HK-2 (cell line): ENCODE data around the gene PHAF1.
A peak's percentile ranks its signal among the peaks of the same experiment; 100 is the strongest.

Experiments used
- DNase-seq: peaks from one replicate; pipeline ENCODE4 v3.0.0-alpha.2; 2018; ENCODE audit not compliant: unreplicated experiment

PHAF1 gene

DNA sequence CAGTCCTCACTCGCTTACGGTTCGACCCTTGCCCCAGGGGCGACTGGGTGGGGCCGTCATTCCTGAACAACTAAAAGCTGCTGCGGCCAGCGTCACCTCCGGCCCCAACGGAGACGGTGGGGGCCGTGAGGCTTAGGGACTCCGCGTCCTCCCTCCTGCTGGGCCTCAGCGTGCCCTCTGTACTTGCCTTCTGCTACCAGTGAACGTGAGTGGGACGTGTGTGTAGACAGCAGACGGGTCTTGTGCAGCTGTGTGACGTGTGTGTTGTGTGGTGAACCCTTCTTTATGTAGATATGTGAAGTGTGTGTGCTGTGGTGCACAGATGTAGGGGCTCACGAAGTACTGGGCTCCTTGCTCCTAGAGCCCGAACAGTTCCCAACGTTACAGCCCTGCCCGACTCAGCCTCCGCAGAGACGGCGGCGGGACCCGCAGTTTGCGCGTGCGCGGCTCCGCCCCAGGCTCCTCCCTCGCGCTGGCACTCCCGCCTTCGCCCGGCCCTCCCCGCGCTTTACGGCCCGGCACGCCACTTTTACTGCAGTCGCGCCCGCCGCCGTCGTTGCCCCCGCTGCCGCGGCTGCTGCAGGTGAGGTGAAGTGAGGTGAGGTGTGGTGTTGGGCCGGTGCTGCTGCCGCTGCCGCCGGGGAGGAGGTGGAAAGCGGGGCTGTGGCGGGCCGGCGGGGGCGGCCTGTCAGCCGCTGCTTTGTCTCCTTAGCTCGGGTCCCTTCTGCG, at the start of gene PHAF1:
PHAF1 (plus strand) TSS at position 535 of the 729 bp plus-strand sequence. CDS start 235 bp downstream, outside the sequence.
- DNase-seq: peak; percentile 95

- DNase-seq: no peak
These were observed 46.7 kb upstream of the PHAF1 start for GRCh38 chr16:67063008-67063407.

- DNase-seq: no peak
These were observed 41.5 kb upstream of the PHAF1 start for GRCh38 chr16:67068212-67068753.

DNA sequence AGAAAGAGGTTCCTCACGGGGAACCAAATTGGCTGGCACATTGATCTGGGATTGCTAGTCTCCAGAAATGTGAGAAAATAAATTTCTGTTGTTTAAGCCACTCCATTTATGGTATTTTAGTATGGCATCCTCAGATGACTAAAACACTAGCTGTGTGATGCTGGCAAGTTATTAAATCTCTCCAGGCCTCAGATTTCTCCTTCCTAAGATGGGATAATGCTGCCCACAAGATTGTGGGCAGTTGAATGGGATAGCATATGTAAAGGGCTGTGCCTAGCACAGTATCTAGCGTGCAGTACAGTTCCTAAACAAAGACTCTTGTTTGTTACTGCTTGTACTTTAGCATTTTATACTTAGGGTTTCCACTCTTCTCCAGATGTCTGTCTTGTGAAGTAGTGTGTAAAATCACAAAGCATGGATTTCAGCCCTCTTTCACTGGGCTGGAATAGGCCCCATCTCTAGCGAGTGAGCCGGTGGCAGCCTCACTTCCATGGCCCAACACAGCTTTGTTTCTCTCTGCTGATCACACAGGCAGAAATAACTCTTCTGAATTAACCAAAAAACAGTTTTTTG, 38.2 kb upstream of the PHAF1 start:
- DNase-seq: no peak

DNA sequence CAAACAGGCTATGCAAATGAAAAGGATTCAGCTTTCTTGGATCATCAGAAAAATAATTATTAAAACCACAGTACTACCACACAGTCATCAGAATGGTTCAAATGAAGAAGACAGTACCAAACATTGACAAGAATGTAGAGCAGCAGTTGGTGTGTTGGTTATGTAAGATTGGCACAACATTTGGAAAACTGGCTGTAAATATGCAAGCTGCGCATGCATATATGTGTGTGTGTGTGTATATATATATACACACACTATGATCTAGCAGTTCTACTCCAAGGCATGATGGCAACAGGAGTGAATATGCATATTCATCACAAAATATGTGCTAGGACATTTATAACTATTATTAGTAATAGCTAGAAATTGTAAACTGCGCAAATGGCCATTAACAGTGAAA, 34.4 kb upstream of the PHAF1 start:
- no peak for DNase-seq

- DNase-seq: no peak
These were observed 31.9 kb upstream of the PHAF1 start for GRCh38 chr16:67077871-67078270.

DNA sequence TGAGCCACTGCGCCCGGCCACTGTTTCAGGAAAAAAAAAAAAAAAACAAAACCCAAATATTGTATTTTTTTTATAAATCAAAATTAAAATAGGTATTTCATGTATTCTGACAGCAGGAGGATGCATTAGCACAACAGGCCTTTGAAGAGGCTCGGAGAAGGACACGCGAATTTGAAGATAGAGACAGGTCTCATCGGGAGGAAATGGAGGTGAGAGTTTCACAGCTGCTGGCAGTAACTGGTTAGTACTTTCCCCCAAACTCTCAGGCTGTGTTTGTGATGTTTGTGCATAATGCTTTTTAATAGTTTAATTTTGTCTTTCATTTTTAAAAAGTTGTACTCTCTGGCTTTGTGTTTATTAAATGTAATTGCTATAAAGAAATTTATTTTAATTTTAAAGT, 27.6 kb upstream of the PHAF1 start:
- no peak for DNase-seq

DNA sequence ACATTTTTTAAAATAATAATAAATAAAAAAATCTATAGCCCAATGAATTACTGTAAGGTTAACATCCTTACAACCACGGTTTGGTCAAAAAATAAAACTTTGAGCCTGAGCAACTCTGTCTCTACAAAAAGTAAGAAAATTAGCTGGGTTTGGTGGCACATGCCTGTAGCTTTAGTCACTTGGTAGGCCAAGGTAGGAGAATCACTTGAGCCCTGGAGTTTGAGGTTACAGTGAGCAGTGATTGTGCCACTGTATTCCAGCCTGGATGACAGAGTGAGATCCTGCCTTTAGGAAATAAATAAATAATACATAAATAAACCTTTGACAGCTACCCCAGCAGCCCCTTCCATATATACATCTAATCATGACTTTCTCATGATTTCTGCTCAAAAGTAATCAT, 26.9 kb upstream of the PHAF1 start:
- DNase-seq: no peak

DNA sequence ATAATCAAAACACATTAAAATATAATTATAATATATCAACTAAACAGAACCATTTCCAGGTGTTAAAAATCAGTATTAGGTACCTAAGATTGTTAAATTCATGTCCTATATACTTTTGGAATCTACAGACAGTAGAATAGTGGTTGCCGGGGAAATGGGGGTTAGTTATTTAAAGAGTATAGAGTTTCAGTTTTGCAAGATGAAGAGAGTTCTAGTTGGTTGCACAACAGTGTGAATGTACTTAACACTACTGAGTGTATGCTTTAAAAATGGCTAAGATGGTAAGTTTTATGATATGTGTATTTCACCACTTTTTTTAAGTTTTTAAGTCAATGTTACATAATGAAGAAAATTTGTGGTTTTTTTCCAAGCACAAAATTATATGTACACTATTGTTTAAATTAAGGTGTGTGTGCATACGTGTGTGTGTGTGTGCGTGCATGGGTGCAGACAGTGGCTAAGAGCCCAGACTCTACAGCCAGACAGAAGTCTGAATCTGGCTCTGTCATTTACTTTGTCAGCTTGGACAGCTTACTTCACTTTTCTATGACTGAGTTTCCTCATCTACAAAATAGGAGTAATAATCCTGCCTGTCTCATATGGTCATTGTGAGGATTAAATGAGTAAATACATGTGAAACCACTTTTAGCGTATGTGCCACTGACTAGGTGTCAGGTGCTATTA, 25.3 kb upstream of the PHAF1 start:
- no peak for DNase-seq

GRCh38 chr16:67086822-67087221, 22.9 kb upstream of the PHAF1 start:
- no peak for DNase-seq

DNA sequence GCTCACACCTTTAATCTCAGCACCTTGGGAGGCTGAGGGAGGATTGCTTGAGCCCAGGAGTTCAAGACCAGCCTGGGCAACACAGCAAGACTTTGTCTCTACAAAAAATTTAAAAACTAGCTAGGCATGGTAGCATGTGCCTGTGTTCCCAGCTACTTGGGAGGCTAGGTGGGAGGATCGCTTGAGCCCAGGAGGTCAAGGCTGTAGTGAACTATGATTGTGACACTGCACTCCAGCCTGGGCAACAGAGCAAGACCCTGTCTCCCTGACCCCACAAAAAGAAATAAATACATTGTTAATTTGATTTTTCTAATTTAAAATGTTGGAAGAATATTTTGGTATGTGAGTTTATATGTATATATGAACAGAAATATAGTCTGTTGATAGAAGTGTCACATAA, 22.4 kb upstream of the PHAF1 start:
- no peak for DNase-seq

- DNase-seq: no peak
These were observed 21.9 kb upstream of the PHAF1 start for GRCh38 chr16:67087803-67088202.

GRCh38 chr16:67088551-67088950, 21.2 kb upstream of the PHAF1 start:
- DNase-seq: no peak

DNA sequence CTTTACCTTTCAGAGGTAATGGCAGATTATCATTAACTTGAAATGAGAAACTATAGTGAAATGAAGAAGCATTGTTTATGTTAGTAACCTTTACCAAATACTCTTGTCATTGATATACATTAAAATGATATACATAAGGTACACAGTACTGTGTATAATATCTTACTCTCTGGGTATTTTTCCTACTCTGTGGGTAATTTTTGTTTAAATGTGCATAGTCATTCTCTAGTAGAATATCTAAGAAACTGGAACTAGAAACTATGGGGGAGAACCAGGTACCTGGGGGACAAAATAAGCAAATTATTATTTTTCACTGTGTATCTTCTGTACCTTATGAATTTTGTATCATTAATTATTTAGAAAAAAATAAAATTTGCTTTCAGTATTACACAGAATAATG, 20.6 kb upstream of the PHAF1 start:
- DNase-seq: no peak

- DNase-seq: no peak
These were observed 17.7 kb upstream of the PHAF1 start for GRCh38 chr16:67091906-67092566.

DNA sequence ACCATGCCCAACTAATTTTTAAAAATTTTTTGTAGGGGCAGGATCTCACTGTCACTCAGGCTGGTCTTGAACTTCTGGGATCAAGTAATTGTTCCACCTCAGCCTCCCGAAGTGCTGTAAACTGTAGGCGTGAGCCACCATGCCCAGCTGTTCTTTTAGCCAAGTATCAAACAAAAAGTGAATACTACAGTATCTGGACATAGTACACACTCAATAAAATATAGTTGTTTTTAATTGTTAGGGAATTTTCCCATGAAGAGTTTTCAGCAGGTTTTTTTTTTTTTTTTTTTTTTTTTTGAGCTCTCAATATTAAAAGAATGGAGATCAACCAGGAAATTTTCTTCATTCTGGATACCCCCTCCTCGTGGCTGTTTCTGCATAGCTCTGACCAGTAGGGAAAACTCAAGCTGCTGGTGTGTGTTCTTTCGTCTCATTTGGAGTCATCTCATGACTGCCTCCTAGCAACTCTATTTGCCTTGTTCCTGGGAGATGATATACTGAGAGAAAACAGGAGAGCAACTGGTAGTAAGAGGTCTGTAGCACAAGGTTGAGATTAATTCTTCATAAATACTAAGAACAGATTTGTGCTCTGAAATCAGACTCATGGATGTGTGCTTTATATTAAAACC, 16.5 kb upstream of the PHAF1 start:
- no peak for DNase-seq

DNA sequence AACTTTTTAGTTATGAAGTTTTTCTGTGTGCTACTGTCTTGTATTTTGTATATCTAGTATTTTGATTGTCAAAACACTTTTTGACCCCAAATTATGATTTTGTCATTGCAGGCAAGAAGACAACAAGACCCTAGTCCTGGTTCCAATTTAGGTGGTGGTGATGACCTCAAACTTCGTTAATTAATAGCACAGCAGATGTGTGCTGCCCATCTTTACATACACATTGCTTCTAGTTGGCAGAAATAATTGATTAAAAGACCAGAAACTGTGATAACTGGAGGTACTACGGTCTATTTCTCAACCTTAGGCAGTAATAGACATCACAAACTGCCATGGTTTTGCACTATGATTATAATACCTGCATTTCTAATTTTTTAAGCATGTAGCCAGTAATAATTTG, 11.1 kb upstream of the PHAF1 start:
- DNase-seq: no peak

DNA sequence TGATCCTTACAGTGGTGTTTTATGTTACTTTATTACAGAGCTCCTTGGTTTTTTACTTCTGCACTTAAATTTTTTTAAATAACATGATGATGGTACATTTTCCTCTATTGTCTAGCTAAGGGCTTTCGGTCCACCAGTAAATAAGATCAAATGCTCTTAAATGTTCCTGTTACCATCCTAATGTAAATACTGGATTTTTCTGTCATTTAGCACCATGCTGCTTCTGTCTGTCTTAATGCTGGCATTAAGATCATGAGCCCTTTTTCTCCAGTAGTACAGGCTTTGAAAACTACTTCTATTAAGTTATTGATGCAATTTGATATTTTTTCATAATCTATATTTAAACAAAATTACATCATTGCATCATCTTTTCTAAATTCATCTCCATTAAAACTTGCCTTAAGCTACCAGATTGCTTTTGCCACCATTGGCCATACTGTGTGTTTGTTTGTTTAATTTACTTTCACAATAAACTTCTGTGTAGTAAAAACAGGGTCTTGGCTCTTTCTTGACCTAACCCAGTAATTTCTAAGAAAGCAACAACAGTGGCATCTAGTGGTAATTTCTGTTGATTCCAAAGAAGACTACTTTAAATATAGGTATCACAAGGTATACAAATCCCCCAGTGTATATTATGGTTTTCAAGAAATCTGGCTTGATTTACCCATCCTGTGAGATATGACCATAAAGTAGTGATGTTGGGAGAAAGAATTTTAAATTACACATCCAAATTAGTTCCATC, 9.0 kb upstream of the PHAF1 start:
- DNase-seq: no peak

DNA sequence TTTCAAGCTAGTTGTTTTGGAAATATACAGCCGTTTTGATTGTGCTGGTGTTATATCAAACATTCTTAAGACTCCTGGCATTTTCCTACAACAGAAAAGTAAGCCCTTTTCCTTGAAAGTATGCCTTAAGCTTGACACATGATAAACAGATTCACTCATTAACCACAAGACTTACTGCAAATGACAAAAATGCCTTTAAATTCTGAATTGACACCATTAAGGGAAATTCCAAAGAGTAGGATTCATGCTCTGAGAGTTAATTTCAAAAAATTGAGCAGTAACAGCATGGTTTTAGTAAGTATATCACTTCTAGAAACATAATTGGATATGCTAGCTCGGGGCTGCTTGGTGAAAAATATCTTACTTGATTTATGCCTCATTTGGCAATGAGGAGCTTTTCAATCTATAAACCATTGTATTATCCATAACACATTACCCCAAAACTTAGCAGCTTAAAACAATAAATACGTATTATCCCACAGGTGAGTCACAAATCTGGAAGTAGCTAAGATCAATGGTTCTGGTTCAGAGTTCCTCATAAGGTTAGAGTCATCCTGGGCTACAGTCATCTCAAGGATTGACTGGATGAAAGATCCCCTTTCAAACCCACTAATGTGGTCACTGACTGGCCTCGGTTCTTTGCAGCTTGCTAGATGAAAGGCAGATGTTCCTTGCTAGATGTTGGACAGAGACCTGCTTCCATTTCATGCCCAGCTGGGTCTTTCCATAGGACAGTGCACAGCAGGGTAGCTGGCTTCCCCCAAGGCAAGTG, 8.2 kb upstream of the PHAF1 start:
- peak; percentile 18 for DNase-seq

DNA sequence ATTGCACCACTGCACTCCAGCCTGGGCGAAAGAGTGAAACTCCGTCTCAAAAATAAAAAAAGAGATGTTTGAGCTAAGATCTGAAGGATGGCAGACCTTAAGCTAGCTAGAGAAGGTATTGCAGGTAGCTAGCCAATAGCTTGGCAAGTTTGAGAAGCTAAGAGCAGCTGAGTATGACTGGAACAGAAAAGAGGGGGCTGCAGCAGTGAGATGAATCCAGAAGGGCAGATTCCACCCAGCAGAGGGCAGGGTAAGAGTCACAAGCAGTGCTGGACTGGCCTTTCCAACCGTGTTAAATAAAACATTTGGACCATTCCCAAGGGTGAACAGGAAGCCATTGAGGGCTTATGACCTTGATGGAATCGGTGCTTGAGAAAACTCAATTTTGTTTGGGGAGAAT, 5.7 kb upstream of the PHAF1 start:
- DNase-seq: peak; percentile 44
